Activated CD4-positive, alpha-beta memory T cell treated with anti-CD3 and anti-CD28 coated beads, Interleukin-2, amount 10 ng/mL, durations not matched to agents 7 days and 5 days (primary cell): ENCODE results near the gene BTBD2. TPM values are rescaled to one million over a fixed set of nuclear protein-coding genes. Genes with fewer than 3 reads are reported as not detected.
A peak's percentile ranks its signal among the peaks of the same experiment; 100 is the strongest.
"Not testable (repeated sequence)": the region's sequence is repeated elsewhere in the genome, so short reads cannot be mapped to it uniquely, and the experiment has no call there.

Experiments used
- CTCF ChIA-PET: fragments of 350-600 bp; sonication (Branson Sonifier 250); formaldehyde crosslinking; loops from one replicate; lab custom pipeline; 2021; ENCODE audit warnings: antibody characterized with exemption, inconsistent platforms; lab: Charles Lee
- POLR2A ChIA-PET: fragments of 350-600 bp; sonication (Branson Sonifier 250); formaldehyde crosslinking; loops from one replicate; lab custom pipeline; 2021; ENCODE audit warnings: antibody characterized with exemption; lab: Charles Lee
- DNase-seq: peaks from one replicate; pipeline ENCODE4 v3.0.0-alpha.2; 2020
- H3K27ac Mint-ChIP-seq: one replicate; pipeline ENCODE4 v1.8.0; 2021; ENCODE audit warnings: mild to moderate bottlenecking, mixed read lengths
- H3K27me3 Mint-ChIP-seq: one replicate; pipeline ENCODE4 v1.8.0; 2021; ENCODE audit warnings: mixed read lengths
- H3K36me3 Mint-ChIP-seq: one replicate; pipeline ENCODE4 v1.8.0; 2021; ENCODE audit warnings: low read depth, mixed read lengths
- H3K4me1 Mint-ChIP-seq: one replicate; pipeline ENCODE4 v1.8.0; 2021; ENCODE audit warnings: mixed read lengths
- H3K4me3 Mint-ChIP-seq: one replicate; pipeline ENCODE4 v1.8.0; 2021; ENCODE audit warnings: mild to moderate bottlenecking, mixed read lengths
- H3K9me3 Mint-ChIP-seq: one replicate; pipeline ENCODE4 v1.8.0; 2021; ENCODE audit warnings: mixed read lengths
- total RNA-seq, 2 experiments: library from RNA; stranded (reverse); gene quantifications; one replicate each; pipeline ENCODE4 v1.2.3, GENCODE V29; 2021

The BTBD2 gene
- total RNA-seq, 2 experiments from 2014 or later: 55.4 to 57.1 TPM

- peaks cover 3% of the 10 kb centered on the region for H3K9me3 Mint-ChIP-seq
- H3K4me3 Mint-ChIP-seq: no peak overlapping the region
- ChIA-PET POLR2A (interaction anchor here (0.7 to 1.9 kb wide), 8 partner anchors 9 to 179 kb away, joined by 3 to 7 read pairs (median 3); partner anchors contain the start of gene AP3D1), CTCF (interaction anchor here (0.7 to 2.4 kb wide), 3 partner anchors 16 to 143 kb away, joined by 3 to 8 read pairs (median 3); no protein-coding TSS in a partner anchor)
- no peaks in the 10 kb centered on the region for H3K27me3 Mint-ChIP-seq
- peak; percentile 71 for DNase-seq
- H3K36me3 Mint-ChIP-seq: peaks cover 15% of the 10 kb centered on the region
- H3K4me1 Mint-ChIP-seq: peaks cover 34% of the 10 kb centered on the region
- H3K27ac Mint-ChIP-seq: no peak overlapping the region
These were observed 19.4 kb upstream of the BTBD2 start for GRCh38 chr19:2034729-2035589.

- Mint-ChIP-seq H3K4me1 (peaks cover 34% of the 10 kb centered on the region), H3K36me3 (peaks cover 12% of the 10 kb centered on the region)
- H3K27me3 Mint-ChIP-seq, H3K27ac Mint-ChIP-seq, CTCF ChIA-PET, H3K9me3 Mint-ChIP-seq, H3K4me3 Mint-ChIP-seq, DNase-seq: not testable (repeated sequence)
- POLR2A ChIA-PET: interaction anchor here (1.0 to 3.0 kb wide), 5 partner anchors 7 to 137 kb away, joined by 3 to 20 read pairs (median 7); partner anchors contain the start of gene AP3D1
These were observed 18.7 kb upstream of the BTBD2 start for GRCh38 chr19:2034253-2034652.

GRCh38 chr19:2033825-2034159 is 18.3 kb upstream of the BTBD2 start:
- DNase-seq: no peak
- Mint-ChIP-seq H3K4me1 (peaks cover 34% of the 10 kb centered on the region), H3K27me3 (no peaks in the 10 kb centered on the region), H3K36me3 (peaks cover 7% of the 10 kb centered on the region), H3K27ac (no peak overlapping the region), H3K9me3 (peaks cover 3% of the 10 kb centered on the region), H3K4me3 (no peak overlapping the region)
- ChIA-PET CTCF (no interaction called here), POLR2A (interaction anchor here (1.0 to 3.0 kb wide), 3 partner anchors 8 to 137 kb away, joined by 3 to 20 read pairs (median 5); partner anchors contain the start of gene AP3D1)

- ChIA-PET CTCF (no interaction called here), POLR2A (interaction anchor here (1.1 to 3.0 kb wide), 6 partner anchors 8 to 136 kb away, joined by 3 to 20 read pairs (median 6); partner anchors contain the start of gene MKNK2)
- Mint-ChIP-seq H3K27me3 (no peaks in the 10 kb centered on the region), H3K27ac (no peak overlapping the region), H3K36me3 (peaks cover 6% of the 10 kb centered on the region), H3K4me1 (peaks cover 36% of the 10 kb centered on the region), H3K9me3 (peaks cover 3% of the 10 kb centered on the region), H3K4me3 (no peak overlapping the region)
- DNase-seq: no peak
These were observed 17.8 kb upstream of the BTBD2 start for GRCh38 chr19:2033115-2033824.

GRCh38 chr19:2032296-2032941 is 16.9 kb upstream of the BTBD2 start:
- H3K36me3 Mint-ChIP-seq: no peaks in the 10 kb centered on the region
- ChIA-PET POLR2A (interaction anchor here (0.9 to 3.0 kb wide), 10 partner anchors 9 to 443 kb away, joined by 3 to 20 read pairs (median 6); partner anchors contain the start of genes GADD45B and MKNK2), CTCF (interaction anchor here (0.6 to 0.9 kb wide), 3 partner anchors 13 to 52 kb away, joined by 3 to 4 read pairs (median 4); no protein-coding TSS in a partner anchor)
- H3K4me3 Mint-ChIP-seq: peak overlapping the region; percentile 69
- H3K9me3 Mint-ChIP-seq: peaks cover 3% of the 10 kb centered on the region
- H3K27ac Mint-ChIP-seq: peak overlapping the region; percentile 85
- peak; percentile 68 for DNase-seq
- H3K4me1 Mint-ChIP-seq: peaks cover 36% of the 10 kb centered on the region
- H3K27me3 Mint-ChIP-seq: no peaks in the 10 kb centered on the region

GRCh38 chr19:2027361-2027760 is 11.8 kb upstream of the BTBD2 start:
- Mint-ChIP-seq H3K36me3 (peaks cover 3% of the 10 kb centered on the region), H3K4me3 (no peak overlapping the region), H3K27ac (no peak overlapping the region), H3K9me3 (peaks cover 3% of the 10 kb centered on the region), H3K27me3 (peaks cover 1% of the 10 kb centered on the region), H3K4me1 (peaks cover 12% of the 10 kb centered on the region)
- ChIA-PET POLR2A (no interaction called here), CTCF (interaction anchor here (0.6 kb wide), 1 partner anchor 23 kb away, joined by 5 read pairs; no protein-coding TSS in a partner anchor)
- DNase-seq: no peak

GRCh38 chr19:2026770-2027169 is 11.3 kb upstream of the BTBD2 start:
- no peak for DNase-seq
- H3K27me3 Mint-ChIP-seq: peaks cover 3% of the 10 kb centered on the region
- H3K36me3 Mint-ChIP-seq: peaks cover 3% of the 10 kb centered on the region
- ChIA-PET CTCF (no interaction called here), POLR2A (interaction anchor here (1.4 kb wide), 1 partner anchor 15 kb away, joined by 3 read pairs; no protein-coding TSS in a partner anchor)
- H3K9me3 Mint-ChIP-seq: peaks cover 3% of the 10 kb centered on the region
- H3K4me1 Mint-ChIP-seq: peaks cover 7% of the 10 kb centered on the region
- no peak overlapping the region for H3K4me3 Mint-ChIP-seq
- no peak overlapping the region for H3K27ac Mint-ChIP-seq

- peaks cover 5% of the 10 kb centered on the region for H3K4me1 Mint-ChIP-seq
- no peak overlapping the region for H3K27ac Mint-ChIP-seq
- H3K4me3 Mint-ChIP-seq: no peak overlapping the region
- H3K36me3 Mint-ChIP-seq: peaks cover 3% of the 10 kb centered on the region
- POLR2A ChIA-PET: interaction anchor here (1.1 to 1.3 kb wide), 2 partner anchors 30 to 80 kb away, joined by 3 to 5 read pairs; no protein-coding TSS in a partner anchor
- CTCF ChIA-PET: no interaction called here
- H3K27me3 Mint-ChIP-seq: peaks cover 3% of the 10 kb centered on the region
- peaks cover 3% of the 10 kb centered on the region for H3K9me3 Mint-ChIP-seq
- no peak for DNase-seq
These were observed 6.8 kb upstream of the BTBD2 start for GRCh38 chr19:2022289-2022688.

GRCh38 chr19:2021453-2022140 is 6.1 kb upstream of the BTBD2 start:
- Mint-ChIP-seq H3K9me3 (peaks cover 3% of the 10 kb centered on the region), H3K27ac (no peak overlapping the region), H3K4me1 (peaks cover 5% of the 10 kb centered on the region), H3K36me3 (peaks cover 3% of the 10 kb centered on the region), H3K27me3 (peaks cover 3% of the 10 kb centered on the region), H3K4me3 (no peak overlapping the region)
- ChIA-PET CTCF (no interaction called here), POLR2A (interaction anchor here (1.1 kb wide), 1 partner anchor 30 kb away, joined by 5 read pairs; no protein-coding TSS in a partner anchor)
- DNase-seq: no peak

GRCh38 chr19:2018752-2019151 is 3.2 kb upstream of the BTBD2 start:
- POLR2A ChIA-PET: interaction anchor here (1.0 to 1.3 kb wide), 3 partner anchors 22 to 90 kb away, joined by 3 to 4 read pairs (median 3); no protein-coding TSS in a partner anchor
- H3K27ac Mint-ChIP-seq: no peak overlapping the region
- CTCF ChIA-PET: interaction anchor here (0.7 to 1.8 kb wide), 12 partner anchors 17 to 172 kb away, joined by 3 to 11 read pairs (median 4); no protein-coding TSS in a partner anchor

GRCh38 chr19:2016041-2016807 is 710 bp upstream of the BTBD2 start:
- H3K9me3 Mint-ChIP-seq: no peaks in the 10 kb centered on the region
- DNase-seq: peak; percentile 74
- ChIA-PET CTCF (interaction anchor here (1.0 to 1.5 kb wide), 4 partner anchors 19 to 87 kb away, joined by 3 read pairs; no protein-coding TSS in a partner anchor), POLR2A (interaction anchor here (0.6 to 1.5 kb wide), 2 partner anchors 67 to 68 kb away, joined by 3 to 4 read pairs; no protein-coding TSS in a partner anchor)
- peaks cover 10% of the 10 kb centered on the region for H3K36me3 Mint-ChIP-seq
- no peak overlapping the region for H3K27ac Mint-ChIP-seq
- H3K27me3 Mint-ChIP-seq: no peaks in the 10 kb centered on the region
- H3K4me3 Mint-ChIP-seq: peak overlapping the region; percentile 63
- H3K4me1 Mint-ChIP-seq: peaks cover 15% of the 10 kb centered on the region

More at GRCh38 chr19:2018752-2019151, 3.2 kb upstream of the BTBD2 start:
- Mint-ChIP-seq H3K4me3 (no peak overlapping the region), H3K27me3 (peaks cover 3% of the 10 kb centered on the region), H3K4me1 (peaks cover 10% of the 10 kb centered on the region), H3K9me3 (no peaks in the 10 kb centered on the region), H3K36me3 (no peaks in the 10 kb centered on the region)
- no peak for DNase-seq
